GM19238 (cell line): ENCODE data around the gene TMEM203.

ENCODE experiments used
- DNase-seq: peaks from one replicate; pipeline ENCODE4 v3.0.0; 2011; ENCODE audit warnings: low spot score; ENCODE audit not compliant: insufficient read length

Gene TMEM203

DNA sequence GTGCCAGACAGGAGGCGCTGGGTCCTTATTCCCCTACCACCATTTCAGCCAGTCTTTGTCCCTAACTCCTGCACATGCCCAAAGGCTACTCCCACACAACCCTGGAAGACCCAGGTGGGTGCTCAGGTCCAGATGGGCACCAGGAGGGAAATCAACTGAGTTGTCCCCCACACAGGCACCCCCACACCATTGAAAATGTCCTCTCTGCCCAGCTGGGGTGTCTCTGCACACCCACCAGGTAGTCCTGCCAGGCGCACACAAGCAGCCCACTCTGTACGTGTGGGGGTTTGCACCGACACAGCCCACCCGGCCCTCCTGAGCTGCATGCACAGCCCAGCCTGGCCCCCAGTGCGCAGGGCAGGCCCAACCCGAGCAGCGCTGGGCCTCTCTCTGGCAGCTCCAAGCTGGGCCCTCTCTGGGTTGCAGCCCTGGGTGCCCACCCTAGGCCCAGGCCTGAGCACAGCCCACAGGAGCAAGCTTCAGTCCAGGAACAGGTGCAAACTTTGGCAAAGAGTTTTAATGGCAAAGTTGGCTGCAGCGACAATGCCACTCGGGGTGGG lies 14.4 kb upstream of the TMEM203 start:
- DNase-seq: no peak

DNA sequence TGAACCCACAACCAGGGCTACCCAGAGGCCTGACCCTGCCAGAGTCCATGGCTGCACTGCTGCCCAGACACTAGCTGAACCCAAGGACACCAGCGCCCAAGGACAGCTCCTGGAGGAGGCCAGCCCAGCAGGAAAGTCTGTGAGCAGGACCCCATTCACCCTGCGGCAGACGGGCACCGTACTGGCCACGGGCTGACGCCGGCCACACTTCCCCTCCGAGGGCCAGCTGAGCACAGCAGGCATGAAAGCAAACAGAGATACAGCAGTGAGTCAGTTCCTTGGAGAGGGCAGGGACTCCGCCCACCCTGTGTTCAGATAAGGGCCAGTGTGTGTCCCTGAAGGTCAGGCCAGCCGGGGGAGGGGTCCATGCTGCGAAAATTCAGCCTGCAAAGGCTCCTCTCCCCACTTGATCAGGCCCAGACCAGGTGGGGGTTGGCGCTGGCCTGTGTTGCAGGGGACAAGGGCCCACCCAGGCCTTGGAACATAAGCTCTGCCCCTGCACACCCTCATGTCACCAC lies 13.4 kb upstream of the TMEM203 start:
- no peak for DNase-seq

DNA sequence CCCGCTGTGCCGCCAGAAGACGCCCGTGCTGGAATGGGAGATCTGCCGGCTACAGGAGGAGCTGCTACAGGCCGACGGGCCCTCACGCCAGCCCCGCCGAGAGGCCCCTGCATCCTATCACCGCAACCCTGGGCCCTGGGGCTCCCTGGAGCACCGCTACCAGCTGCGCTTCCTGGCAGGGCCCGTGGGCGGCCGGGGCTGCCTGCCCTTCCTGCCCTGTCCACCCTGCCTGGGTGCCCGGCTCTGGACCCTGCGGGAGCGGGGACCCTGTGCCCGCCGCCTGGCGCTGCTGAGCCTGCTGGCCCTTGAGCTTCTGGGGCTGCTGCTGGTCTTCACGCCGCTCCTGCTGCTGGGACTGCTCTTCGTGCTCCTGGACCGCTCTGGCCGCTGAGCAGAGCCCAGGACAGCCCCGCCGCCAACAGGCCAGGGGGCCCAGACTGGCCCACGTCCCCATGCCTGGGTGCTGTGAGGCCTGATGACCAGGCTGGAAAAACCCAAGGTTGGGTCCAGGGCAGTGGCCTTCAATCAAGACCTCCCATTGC lies 12.8 kb upstream of the TMEM203 start:
- DNase-seq: no peak

DNA sequence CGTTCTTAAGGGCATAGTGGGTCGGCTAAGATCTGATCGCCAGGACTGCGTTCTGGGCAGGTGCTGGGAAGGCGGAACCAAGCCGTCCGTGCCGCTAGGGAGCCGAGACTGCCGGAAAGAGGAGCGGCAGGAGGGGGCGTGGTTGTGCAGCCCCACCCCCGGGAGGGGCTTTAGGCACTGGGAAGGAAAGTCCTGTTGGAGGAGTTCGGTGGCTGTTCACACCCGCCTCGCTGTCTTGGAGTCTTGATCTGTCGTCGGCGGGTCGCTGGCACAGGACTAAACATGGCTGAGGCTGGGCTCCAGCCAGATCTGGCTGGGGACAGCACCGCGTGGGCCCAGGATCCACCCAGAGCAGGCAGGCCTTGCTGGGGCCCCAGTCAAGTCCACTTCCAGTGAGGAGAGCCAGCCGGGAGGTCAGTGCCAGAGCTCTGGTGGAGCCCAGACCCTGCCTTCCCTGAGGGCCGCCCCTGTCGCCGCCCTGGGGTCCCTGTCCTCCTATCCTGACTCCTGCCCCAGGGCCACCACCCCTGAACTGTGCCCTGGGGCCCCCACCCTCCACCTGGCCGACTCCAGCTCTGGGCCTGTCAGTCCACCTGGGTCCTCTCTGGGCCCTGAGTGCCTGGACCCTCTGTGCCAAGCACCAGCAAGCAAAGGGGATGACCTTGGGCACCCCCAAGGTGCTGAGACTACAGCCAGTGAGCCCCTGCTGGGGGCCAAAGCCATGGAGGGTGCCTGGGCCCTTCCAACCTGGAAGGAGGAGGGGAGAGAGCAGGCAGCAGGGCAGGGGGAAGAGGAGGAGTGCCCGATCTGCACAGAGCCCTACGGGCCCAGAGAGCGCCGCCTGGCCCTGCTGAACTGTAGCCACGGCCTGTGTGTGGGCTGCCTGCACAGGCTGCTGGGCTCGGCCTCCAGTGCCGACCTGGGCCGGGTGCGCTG lies 12.1 kb upstream of the TMEM203 start:
- DNase-seq: no peak

DNA sequence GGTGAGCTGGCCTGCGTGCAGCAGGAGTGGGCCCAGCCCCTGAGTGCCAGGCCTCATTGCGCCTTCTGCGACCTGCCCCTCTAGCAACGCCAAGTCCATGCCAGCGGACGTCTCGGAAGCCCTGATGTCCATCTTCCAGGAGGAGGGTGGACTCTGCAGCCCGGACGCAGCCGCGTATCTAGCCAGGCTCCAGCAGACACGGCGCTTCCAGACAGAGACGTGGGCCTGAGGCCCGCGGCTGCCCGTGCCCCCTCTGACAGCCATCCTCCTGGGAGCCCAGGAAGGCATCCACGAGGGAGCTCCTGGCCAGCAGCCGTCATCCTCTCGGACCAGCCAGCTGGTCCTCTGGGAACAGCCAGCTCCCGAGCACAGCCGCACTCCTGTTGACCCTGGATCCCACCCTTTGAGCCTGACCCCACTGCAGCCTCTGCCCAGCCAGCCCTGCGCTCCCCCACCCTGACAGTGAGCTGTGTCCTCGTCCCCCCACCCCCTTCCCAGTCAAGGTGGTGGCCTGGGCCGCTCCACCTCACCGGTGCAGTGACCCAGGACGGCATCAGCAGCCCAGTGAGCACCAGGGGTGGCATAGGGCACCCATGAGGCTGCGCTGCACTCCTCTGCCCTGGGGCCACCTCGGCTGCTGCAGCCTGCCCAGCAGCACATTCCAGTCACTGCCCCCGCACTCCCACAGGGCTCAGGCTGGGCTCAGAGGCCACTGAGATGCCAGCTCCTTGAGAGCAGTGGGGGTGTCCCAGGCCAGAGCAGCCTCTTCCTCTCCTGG lies 10.9 kb upstream of the TMEM203 start:
- no peak for DNase-seq

DNA sequence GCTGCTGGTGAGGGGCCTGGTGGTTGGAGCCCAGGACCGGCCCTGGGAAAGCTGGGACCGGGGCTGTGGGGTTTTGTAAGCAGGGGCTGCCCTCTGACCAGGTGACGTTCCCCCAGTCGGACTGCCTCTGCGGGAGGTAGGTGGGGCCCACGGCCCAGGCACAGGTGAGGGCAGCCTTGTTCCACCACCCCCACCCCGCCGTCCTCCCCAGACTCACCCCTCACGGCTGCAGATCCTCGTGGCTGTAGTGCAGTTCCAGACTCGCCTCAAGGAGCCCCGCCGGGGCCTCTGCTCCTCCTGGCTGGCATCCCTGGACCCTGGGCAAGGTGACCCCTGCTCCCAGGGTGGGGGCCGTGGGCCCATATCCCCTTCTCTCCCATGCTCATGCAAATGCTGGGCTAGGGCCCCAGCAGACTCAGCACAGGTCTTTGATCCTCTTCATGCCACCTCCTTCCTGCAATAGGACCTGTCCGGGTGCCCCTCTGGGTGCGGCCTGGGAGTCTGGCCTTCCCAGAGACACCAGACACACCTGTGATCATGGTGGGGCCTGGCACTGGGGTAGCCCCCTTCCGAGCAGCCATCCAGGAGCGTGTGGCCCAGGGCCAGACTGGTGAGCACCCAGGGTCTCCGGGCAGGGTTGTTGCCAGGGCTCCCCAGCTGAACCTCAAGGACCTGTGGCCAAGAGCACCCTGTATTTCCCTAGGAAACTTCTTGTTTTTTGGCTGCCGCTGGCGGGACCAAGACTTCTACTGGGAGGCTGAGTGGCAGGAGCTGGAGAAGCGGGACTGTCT lies 9.9 kb upstream of the TMEM203 start:
- no peak for DNase-seq

DNA sequence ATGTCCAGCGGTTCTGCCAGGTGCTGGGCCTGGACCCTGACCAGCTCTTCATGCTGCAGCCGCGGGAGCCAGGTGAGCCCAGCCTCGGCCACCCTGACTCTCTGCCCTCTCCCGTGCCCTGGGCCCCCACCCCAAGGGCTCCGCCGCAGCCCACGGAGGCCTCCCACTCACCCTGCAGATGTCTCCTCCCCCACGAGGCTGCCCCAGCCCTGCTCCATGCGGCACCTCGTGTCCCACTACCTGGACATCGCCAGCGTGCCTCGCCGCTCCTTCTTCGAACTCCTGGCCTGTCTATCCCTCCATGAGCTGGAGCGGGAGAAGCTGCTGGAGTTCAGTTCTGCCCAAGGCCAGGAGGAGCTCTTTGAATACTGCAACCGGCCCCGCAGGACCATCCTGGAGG lies 9.2 kb upstream of the TMEM203 start:
- DNase-seq: no peak

DNA sequence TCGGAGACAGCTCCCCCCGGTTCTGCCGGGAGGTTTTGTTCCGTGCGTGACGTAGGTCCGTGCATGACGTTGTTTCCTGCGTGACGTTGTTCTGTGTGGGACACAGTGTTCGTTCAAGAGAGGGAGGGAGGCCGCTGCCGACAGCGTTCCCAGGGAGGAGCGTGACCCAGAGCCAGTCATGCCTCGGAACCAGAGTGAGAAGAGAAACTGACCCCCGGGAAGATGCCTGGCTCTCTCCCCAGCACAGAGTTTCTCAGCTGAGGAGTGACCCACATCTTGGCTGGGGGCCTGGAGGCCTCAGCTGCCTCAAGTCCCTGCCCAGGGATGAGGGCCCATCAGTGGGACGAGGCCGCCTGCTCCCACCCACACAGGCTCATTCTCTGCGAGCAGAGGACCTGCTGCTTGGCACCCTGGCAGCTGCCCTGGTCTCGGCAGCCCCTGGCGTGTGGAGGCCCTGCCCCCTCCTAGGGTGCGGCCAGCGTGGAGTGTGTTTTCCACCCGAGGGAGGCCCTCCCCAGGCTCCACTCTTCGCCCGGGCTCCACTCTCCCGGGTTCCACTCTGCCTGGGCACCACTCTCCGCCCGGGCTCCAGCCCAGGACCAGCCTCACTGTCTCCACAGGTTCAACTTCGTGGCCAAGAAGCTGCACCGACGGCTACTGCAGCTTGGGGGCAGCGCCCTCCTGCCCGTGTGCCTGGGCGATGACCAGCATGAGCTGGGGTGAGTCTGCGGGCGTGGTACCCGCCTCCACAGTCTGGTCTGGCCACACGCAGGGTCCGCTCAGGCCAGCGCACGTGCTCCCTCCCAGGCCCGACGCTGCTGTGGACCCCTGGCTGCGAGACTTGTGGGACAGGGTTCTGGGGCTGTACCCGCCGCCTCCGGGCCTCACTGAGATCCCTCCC lies 8.0 kb upstream of the TMEM203 start:
- DNase-seq: no peak

DNA sequence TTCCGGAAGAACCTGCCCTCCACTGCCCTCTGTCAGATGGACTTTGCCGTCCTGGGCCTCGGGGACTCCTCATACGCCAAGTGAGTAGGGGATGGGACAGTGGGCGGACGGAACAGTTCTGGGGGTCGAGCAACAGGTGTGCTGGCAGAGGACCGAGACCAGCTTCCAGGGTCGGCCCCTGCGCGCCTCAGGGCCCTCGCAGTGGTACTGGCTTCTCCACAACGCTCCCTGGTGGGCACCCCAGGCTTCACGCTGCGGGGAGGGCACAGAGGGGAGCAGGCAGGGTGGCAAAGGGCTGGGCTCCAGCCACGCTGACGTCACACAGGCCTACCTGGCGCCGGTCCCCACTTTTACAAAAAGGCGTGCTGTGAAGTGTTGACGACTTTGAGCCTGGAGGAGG lies 7.1 kb upstream of the TMEM203 start:
- no peak for DNase-seq

DNA sequence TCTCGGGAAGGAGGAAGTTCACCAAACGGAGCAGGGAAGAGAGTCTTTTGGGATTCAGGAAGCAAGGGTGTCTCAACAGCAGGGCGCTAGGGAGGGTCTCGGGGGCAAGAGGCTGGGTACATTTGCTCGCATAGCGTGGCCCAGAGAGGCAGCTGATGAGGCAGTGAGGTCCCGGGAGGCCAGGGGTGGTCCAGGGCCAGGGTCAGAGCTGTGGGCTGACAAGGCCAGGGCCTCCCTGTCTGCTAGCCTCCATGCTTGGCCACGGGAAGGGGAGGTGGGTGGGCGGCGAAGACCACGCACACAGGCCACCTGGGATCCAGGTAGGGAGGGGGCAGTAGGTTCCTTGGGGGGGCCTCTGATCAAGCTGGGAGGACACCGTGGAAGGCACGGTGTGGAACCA lies 6.1 kb upstream of the TMEM203 start:
- DNase-seq: no peak

DNA sequence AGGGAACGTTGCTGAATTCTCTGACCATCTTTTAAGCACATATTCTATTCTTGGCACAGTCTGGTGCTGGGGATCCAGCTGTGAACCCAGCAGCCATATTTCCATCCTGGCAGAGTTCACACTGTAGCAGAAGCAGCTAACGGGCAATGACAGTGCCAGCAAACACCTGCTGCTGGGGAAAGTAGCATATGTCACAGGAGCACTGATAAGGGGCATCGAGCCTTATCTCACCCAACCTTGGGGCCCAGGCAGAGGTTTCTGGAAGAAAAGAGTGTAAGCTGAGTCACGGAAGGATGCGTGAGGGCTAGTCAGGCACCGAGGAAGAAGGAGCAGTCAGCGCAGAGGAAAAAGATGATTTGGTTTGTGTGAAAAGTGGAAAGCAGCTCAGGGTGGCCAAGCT lies 1.2 kb upstream of the TMEM203 start:
- no peak for DNase-seq

DNA sequence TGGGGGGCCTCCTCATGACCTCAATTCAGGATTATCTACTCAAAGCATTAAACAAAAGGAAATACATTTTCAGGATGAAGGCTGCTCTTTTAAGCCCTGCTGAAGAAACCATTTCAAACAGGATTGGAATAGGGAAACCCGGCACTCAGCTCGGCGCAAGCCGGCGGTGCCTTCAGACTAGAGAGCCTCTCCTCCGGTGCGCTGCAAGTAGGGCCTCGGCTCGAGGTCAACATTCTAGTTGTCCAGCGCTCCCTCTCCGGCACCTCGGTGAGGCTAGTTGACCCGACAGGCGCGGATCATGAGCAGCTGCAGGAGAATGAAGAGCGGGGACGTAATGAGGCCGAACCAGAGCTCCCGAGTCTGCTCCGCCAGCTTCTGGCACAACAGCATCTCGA lies 720 bp downstream of the TMEM203 start:
- DNase-seq: no peak

DNA sequence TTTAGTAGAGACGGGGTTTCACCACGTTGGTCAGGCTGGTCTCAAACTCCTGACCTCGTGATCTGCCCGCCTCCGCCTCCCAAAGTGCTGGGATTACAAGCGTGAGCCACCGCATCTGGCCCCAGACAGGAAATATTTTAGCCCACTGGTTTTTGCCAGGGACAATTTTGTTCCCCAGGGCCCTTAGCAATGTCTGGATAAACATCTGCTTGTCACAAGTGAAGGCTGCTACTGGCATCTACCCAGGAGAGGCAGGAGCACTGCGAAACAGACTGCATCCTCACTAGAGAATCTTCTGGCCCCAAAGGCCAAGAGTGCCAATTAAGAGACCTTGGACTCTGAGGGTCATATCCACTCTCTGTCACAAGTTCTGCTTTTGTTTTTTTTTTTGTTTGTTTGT lies 2.5 kb downstream of the TMEM203 start:
- no peak for DNase-seq

DNA sequence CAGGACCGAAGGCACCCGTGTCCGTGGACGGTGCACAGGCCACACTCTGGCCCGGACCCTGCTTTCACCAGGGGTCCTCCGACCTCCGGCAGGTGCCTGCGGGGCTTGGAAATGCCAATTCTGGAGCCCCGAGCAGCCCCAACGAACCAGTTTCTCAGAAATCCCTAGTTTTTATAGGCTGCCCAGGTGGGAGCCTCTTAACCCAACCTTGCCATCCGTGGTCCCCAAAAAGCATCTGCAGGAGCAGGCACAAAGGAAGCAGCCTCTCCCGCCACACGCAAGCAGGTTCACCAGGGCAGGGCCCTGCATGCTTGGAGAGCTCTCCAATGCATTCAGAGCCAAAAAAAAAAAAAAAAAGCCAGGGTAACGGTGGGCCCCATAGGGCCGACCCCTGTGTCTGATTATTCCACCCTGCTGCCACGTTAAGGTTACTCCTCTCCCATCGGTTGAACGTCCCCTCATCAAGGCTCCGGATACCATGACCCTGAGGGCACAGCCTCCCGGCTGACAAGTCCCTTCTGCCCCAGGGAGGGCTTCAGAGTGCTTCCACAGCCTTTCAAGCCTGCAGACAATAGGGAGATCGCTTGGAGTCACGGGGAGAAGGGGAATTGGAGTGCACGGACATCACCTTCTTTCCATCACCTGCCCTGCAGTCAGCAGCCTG lies 4.1 kb downstream of the TMEM203 start:
- no peak for DNase-seq

DNA sequence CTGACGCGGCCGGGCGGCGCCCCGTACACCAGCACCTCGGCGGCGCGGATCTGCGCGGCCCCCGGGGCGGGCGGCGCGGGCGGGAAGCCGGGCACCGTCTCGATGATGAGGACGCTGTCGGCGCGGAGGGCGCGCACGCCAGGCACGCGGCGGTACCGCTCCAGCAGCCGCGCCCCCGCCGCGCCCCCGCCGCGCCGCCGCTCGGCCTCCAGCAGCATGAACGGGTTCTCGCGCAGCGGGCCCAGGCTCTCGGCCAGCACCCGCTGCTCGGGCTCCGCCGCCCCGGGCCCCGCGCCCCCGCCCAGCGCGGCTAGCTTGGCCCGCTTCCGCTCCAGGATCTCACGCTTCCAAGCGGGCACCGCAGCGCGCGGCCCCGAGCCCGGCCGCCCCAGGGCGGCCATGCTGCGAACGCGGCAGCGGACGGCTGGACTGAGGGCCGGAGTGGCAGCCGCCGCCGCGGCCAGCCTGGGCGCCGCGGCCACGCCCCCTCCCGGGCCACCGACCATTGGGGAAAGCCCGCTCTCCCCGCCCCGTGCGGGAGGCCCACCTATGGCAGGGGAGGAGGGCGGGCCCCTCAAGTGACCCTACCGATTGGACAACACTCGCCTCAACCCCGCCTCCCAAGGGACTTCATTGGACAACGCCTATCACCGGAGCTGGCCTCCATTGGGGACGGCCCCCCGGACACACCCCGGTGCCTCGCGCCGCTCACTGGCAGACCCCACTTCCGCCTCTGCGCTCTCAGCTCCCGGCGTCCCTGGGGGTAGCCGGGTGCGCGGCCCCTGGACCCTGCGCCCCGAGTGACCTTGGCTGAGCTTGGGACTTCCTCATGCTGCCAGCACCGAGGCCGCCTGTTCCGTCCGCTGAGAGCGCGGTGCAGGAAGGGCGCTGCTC lies 4.9 kb downstream of the TMEM203 start, which contains the start of gene TPRN:
TSS of gene TPRN (minus strand) at position 431 of the 894 bp plus-strand sequence. CDS start at position 401, 30 bp downstream.
- DNase-seq: peak; percentile 100

DNA sequence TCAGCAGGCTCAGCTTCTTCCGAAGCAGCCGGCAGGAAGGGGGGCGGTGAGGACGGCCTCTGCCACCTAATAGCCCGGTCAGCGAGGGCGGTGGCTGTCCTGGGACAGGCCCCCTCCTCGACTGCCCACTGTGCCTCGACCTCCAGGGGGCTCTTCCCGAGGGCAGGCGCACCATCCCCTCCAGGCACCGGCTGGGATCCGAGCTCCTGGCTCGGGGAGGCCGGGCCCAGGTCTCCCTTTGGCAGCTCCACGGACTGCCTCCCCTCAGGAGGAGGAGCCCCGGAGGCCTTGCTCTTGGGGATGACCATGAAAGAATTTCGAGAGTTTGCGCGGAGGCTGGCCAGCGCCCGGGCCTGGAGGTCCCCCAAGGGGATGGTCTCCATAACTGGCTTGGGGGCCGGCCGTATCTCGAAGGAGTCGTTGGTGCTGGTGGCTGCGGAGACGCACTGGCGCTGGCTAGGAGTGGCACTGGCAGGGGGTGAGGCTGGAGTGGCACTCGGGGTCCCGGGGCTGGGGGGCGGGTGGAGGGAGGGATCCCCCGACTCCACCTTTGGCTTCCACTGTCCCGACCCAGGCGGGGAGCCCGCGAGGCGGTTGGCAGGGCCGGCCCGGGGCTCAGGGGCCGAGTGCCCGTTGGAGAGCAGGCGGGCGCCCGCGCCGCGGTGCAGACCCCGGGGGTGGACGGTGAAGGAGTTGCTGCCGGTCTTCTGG lies 5.9 kb downstream of the TMEM203 start:
- no peak for DNase-seq

DNA sequence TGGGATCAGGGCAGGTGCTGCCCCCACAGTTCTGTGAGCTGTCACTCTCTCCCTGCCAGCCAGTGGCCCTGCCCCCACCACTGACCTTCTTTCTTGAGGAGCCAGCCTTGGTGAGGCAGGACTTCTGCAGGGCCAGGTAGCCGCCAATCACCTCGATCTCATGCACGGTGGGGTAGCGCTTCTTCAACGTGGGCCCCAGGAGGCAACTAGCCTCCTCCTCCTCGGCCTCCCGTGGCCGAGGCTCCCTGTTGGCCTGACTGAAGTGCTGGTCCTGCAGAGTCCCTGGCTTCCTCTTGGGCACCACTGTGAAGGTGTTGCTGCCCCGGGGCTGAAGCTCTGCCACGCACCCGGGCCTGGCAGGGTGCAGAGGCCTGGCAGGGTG lies 6.6 kb downstream of the TMEM203 start:
- DNase-seq: no peak
